GM12872 (cell line): Measurements from ENCODE around the gene ERVFRD-1.

Experiments
- TF ChIP-seq, protein P1 (sequence below): IDR thresholded peaks from 3 replicates; pipeline ENCODE4 v1.5.1; 2011; ENCODE audit warnings: low read depth, mild to moderate bottlenecking, low read length, moderate library complexity; ENCODE audit not compliant: insufficient read depth

The ERVFRD-1 gene

DNA sequence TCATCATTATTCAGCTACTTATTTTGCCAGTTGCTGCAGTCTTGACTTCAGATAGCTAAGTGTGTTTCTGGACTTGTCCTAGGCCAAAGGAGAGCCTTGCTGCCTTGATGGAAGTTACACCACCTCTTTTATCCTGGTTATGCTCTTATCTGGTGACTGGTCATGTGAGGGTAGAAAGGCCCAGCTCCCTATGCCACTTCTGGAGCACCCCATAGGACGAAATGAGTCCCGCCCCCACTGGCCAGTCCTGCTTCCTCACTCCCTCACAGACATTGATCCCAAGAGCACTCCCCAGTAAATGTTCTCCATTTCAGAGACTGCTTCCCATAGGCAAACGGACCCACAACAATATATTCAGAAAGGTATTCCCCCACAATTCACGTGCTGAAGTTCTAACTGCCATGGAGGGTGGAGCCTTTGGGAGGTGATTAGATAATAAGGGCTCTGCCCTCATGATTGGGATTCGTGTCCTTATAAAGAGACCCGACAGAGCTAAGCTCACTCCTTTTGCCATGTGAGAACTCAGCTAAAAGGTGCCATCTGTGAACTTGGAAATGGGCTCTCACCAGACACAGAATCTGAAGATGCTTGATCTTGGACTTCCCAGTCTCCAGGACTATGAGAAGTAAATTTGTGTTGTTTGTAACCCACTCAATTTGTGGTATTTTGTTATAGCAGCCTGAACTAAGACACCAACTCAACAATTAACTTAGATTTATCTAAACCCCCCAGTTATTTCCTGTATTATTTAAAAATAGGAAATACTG is 45.9 kb downstream of the ERVFRD-1 start:
- TF ChIP-seq, protein P1, sequence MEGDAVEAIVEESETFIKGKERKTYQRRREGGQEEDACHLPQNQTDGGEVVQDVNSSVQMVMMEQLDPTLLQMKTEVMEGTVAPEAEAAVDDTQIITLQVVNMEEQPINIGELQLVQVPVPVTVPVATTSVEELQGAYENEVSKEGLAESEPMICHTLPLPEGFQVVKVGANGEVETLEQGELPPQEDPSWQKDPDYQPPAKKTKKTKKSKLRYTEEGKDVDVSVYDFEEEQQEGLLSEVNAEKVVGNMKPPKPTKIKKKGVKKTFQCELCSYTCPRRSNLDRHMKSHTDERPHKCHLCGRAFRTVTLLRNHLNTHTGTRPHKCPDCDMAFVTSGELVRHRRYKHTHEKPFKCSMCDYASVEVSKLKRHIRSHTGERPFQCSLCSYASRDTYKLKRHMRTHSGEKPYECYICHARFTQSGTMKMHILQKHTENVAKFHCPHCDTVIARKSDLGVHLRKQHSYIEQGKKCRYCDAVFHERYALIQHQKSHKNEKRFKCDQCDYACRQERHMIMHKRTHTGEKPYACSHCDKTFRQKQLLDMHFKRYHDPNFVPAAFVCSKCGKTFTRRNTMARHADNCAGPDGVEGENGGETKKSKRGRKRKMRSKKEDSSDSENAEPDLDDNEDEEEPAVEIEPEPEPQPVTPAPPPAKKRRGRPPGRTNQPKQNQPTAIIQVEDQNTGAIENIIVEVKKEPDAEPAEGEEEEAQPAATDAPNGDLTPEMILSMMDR, result no peak

DNA sequence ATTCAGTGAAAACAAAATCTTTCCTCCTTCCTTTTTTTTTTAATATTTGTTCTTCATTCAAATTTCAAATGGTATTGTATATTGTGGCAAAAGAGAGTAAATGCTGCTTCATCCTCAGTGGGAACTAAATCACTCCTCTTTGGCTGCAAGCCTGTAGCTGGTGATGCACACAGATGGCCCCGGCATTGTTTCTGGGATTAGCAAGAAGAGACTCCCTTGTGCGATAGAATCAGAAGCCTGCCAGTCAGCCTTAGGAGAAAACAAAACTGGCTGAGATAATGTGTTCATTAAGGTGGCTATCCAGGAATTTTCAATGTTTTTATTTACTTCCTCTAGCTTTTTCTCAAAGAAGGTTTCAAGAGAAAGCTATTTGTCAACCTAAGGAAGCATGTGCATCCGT is 46.7 kb downstream of the ERVFRD-1 start:
- TF ChIP-seq, protein P1, result no peak

DNA sequence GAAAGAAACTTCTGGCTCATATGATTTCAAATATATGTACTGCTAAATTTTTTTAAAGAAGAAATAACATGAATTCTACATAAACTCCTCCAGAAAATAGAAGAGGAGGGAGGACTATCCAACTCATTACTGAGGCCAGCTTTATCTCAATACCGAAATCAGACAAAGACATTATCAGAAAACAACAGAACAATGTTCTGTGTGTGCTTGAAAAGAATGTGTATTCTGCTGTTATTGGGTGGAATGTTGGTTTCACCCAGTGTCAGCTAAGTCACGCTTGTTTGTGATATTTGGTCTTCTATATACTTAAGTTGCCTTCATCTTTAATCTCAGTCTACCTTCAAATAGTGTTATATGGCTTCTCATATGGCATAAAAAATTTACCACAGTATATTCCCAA is 48.8 kb downstream of the ERVFRD-1 start:
- TF ChIP-seq, protein P1, result no peak

DNA sequence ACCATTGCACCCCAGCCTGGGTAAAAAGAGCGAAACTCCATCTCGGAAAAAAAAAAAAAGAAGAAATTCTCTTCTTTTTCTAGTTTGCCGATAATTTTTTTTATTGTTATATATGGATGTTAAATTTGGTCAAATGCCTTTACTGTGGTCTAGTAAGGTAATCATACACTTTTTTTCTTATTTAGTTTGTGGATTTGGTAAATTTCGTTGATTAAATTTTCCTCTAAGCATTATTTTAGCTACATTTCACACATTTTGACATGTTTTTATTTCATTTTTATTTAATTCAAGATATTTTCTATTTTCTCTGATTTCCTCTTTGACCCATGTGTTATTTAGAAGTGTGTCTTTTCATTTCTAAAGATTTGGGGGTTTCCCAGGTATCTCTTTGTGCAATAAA is 49.4 kb downstream of the ERVFRD-1 start:
- TF ChIP-seq, protein P1, result no peak

DNA sequence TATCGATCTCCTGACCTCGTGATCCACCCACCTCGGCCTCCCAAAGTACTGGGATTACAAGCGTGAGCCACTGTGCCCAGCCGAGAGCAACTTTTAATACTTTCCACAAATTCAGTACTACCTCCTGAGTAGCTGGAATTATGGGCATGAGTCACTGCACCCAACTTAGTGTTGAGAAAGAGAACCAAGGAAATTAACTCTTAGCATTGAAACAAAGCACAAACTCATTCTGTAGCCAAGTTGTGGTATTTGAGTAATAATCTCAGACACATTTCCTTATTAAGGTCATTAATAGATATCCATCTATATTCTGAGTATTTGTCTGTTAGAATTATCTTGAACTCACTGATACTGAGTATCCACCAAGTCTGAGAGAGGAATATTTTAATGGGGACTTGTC is 53.1 kb downstream of the ERVFRD-1 start:
- TF ChIP-seq, protein P1, result no peak

DNA sequence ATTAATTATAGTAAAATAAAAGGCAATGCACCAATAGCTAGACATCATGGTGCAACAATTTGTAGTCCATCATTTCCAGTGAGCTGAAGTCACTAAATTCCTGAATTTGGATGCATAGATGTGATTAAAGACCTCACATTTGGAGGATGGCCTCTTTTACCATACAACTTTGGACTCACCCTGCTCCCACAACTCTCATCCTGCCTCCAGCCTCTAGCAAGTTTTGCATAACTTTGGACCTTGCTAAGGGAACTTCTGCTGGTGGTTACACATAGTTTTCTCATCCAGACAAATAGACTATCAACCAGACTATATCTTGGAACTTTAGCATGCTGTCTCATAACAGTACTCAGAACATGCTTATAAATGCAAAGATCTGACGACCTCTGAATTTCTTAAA is 54.7 kb downstream of the ERVFRD-1 start:
- TF ChIP-seq, protein P1, result no peak

DNA sequence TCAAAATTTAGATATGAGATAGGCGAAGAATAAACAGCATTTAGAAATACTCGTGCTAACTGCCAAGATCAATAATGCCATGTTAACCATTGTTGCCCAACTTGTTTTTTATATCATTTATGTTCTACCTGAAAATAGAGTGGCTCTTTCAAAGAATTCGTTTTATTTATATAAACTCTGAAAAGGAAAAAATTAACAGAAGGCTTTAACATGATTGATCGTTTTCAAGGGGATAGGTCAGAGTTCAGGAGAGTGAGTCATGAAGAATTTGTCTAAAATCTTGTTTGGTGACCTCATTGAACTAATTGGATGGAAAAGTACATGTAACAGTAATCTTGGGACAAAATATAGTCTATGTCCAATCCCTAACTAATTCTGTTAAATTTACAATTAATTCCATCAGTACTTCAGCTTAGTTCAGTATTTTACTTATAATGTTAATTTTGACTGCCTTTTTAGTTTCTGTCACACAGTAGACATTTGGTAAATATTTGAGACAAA is 56.3 kb downstream of the ERVFRD-1 start:
- TF ChIP-seq, protein P1, result no peak
